IMR-90 (cell line): Measurements from ENCODE around the gene VIPR2. TPM values are rescaled to one million over a fixed set of nuclear protein-coding genes. Genes with fewer than 3 reads are reported as not detected.

Source experiments
- ATAC-seq: fragments of 200-7000 bp; cut with Tn5 transposase; 2 replicates; pipeline ENCODE4 v1.9.1; 2020; ENCODE audit warnings: low read depth, mild to moderate bottlenecking, moderate library complexity
- BruUV-seq: library from RNA; stranded (reverse); fragments of 400-500 nt; replicated peaks from 2 replicates; lab custom pipeline; 2021; lab: Mats Ljungman, UMichigan
- CTCF ChIA-PET: fragments of 300-600 bp; formaldehyde crosslinking; extraction: SDS; loops from one replicate; lab custom pipeline; 2021; ENCODE audit warnings: antibody characterized with exemption; lab: Yijun Ruan, JAX
- POLR2A ChIA-PET: fragments of 300-600 bp; sonication (Branson Sonifier 250); formaldehyde crosslinking; loops from one replicate; lab custom pipeline; 2022; ENCODE audit warnings: antibody characterized with exemption; ENCODE audit not compliant: unreplicated experiment; lab: Charles Lee
- DNase-seq: peaks from one replicate; pipeline ENCODE4 v3.0.0; 2013
- H2AFZ ChIP-seq: replicated peaks from 2 replicates; pipeline ENCODE3; 2013; ENCODE audit warnings: low read length, mild to moderate bottlenecking; ENCODE audit not compliant: poor library complexity
- H2AK5ac ChIP-seq: 2 replicates; pipeline ENCODE4 v1.6.1; 2013; ENCODE audit warnings: low read depth, low read length, inconsistent platforms
- H2AK9ac ChIP-seq: replicated peaks from 2 replicates; pipeline ENCODE3; 2013; ENCODE audit warnings: mild to moderate bottlenecking, low read depth, low read length, moderate library complexity; ENCODE audit not compliant: poor library complexity
- H2BK120ac ChIP-seq: 2 replicates; pipeline ENCODE4 v1.6.1; 2013; ENCODE audit warnings: low read depth, low read length, inconsistent platforms
- H2BK15ac ChIP-seq: 3 replicates; pipeline ENCODE4 v1.6.1; 2013; ENCODE audit warnings: low read depth, low read length, inconsistent platforms
- H2BK20ac ChIP-seq: 2 replicates; pipeline ENCODE4 v1.6.1; 2013; ENCODE audit warnings: low read depth, mild to moderate bottlenecking, inconsistent platforms, low read length, moderate library complexity
- H2BK5ac ChIP-seq: 2 replicates; pipeline ENCODE4 v1.6.1; 2013; ENCODE audit warnings: mild to moderate bottlenecking, low read depth, low read length, inconsistent platforms; ENCODE audit not compliant: poor library complexity, severe bottlenecking
- H3K14ac ChIP-seq: replicated peaks from 2 replicates; pipeline ENCODE4 v1.6.1; 2013; ENCODE audit warnings: low read depth, low read length, inconsistent platforms
- H3K18ac ChIP-seq: 2 replicates; pipeline ENCODE4 v1.6.1; 2013; ENCODE audit warnings: low read depth, low read length, control low read depth
- H3K23ac ChIP-seq: 2 replicates; pipeline ENCODE4 v1.6.1; 2013; ENCODE audit warnings: low read depth, low read length, inconsistent platforms
- H3K27ac ChIP-seq: 2 replicates; pipeline ENCODE4 v1.5.1; 2013; ENCODE audit warnings: mild to moderate bottlenecking, control low read depth, low read length; ENCODE audit not compliant: insufficient read depth
- H3K27me3 ChIP-seq: 2 replicates; pipeline ENCODE4 v1.6.1; 2013; ENCODE audit warnings: low read length; ENCODE audit not compliant: control insufficient read depth, insufficient read depth
- H3K36me3 ChIP-seq: 2 replicates; pipeline ENCODE4 v1.6.1; 2013; ENCODE audit warnings: low read length, mixed read lengths; ENCODE audit not compliant: control insufficient read depth, insufficient read depth
- H3K4ac ChIP-seq: 2 replicates; pipeline ENCODE4 v1.6.1; 2013; ENCODE audit warnings: low read depth, low read length, inconsistent platforms
- H3K4me1 ChIP-seq: 2 replicates; pipeline ENCODE4 v1.6.1; 2013; ENCODE audit warnings: low read length, mixed read lengths; ENCODE audit not compliant: control insufficient read depth, insufficient read depth
- H3K4me2 ChIP-seq: 2 replicates; pipeline ENCODE4 v1.6.1; 2013; ENCODE audit warnings: low read depth, mild to moderate bottlenecking, control low read depth, low read length, moderate library complexity
- H3K4me3 ChIP-seq: 2 replicates; pipeline ENCODE4 v1.5.1; 2013; ENCODE audit warnings: low read depth, mild to moderate bottlenecking, control low read depth, low read length, moderate library complexity; ENCODE audit not compliant: insufficient read depth
- H3K56ac ChIP-seq: 2 replicates; pipeline ENCODE4 v1.6.1; 2013; ENCODE audit warnings: low read length, inconsistent platforms; ENCODE audit not compliant: insufficient read depth; ENCODE audit errors: extremely low read depth
- H3K79me1 ChIP-seq, 2 experiments: 2 replicates each; pipeline ENCODE4 v1.6.1; 2013; ENCODE audit warnings: low read length in 2 of 2, inconsistent platforms in 1 of 2, low read depth in 1 of 2
- H3K9ac ChIP-seq: 2 replicates; pipeline ENCODE4 v1.6.1; 2013; ENCODE audit warnings: low read depth, low read length, control low read depth
- H3K9me1 ChIP-seq: 2 replicates; pipeline ENCODE4 v1.6.1; 2013; ENCODE audit warnings: low read length, inconsistent platforms; ENCODE audit not compliant: insufficient read depth
- H3K9me3 ChIP-seq: 2 replicates; pipeline ENCODE4 v1.6.1; 2013; ENCODE audit warnings: low read length; ENCODE audit not compliant: control insufficient read depth, insufficient read depth
- H4K20me1 ChIP-seq: 2 replicates; pipeline ENCODE4 v1.6.1; 2013; ENCODE audit warnings: low read length, inconsistent platforms; ENCODE audit not compliant: insufficient read depth
- H4K5ac ChIP-seq: 2 replicates; pipeline ENCODE4 v1.6.1; 2013; ENCODE audit warnings: mild to moderate bottlenecking, low read depth, low read length, control low read depth
- H4K8ac ChIP-seq, 2 experiments: 2 replicates each; pipeline ENCODE4 v1.6.1; 2013; ENCODE audit warnings: low read depth in 2 of 2, low read length in 2 of 2, control low read depth in 1 of 2, inconsistent platforms in 1 of 2
- H4K91ac ChIP-seq: 2 replicates; pipeline ENCODE4 v1.6.1; 2013; ENCODE audit warnings: low read depth, low read length, inconsistent platforms; ENCODE audit not compliant: insufficient read depth
- BHLHE40 ChIP-seq: fragments of 150-350 bp; IDR thresholded peaks from 2 replicates; pipeline ENCODE4 v1.6.1; 2016; ENCODE audit warnings: mild to moderate bottlenecking, low read depth, low read length
- CEBPB ChIP-seq: IDR thresholded peaks from 2 replicates; pipeline ENCODE4 v1.6.1; 2012; ENCODE audit warnings: low read depth, low read length, improper control_type of control experiment
- CHD1 ChIP-seq: IDR thresholded peaks from 2 replicates; pipeline ENCODE4 v1.6.1; 2012; ENCODE audit warnings: low read depth, low read length, improper control_type of control experiment
- FOS ChIP-seq: fragments of 150-350 bp; IDR thresholded peaks from 2 replicates; pipeline ENCODE4 v1.6.1; 2016; ENCODE audit warnings: low read depth, low read length
- MAFK ChIP-seq: IDR thresholded peaks from 2 replicates; pipeline ENCODE4 v1.6.1; 2012; ENCODE audit warnings: low read depth, low read length, improper control_type of control experiment
- MAZ ChIP-seq: IDR thresholded peaks from 2 replicates; pipeline ENCODE4 v1.6.1; 2012; ENCODE audit warnings: low read depth, mild to moderate bottlenecking, low read length, improper control_type of control experiment, moderate library complexity, borderline replicate concordance
- MXI1 ChIP-seq: IDR thresholded peaks from 2 replicates; pipeline ENCODE4 v1.6.1; 2012; ENCODE audit warnings: low read depth, mild to moderate bottlenecking, low read length, moderate library complexity, borderline replicate concordance
- POLR2A ChIP-seq: IDR thresholded peaks from 2 replicates; pipeline ENCODE4 v1.6.1; 2012; ENCODE audit warnings: mild to moderate bottlenecking, low read depth, low read length
- RAD21 ChIP-seq: IDR thresholded peaks from 2 replicates; pipeline ENCODE4 v1.6.1; 2012; ENCODE audit warnings: low read length, improper control_type of control experiment
- RCOR1 ChIP-seq: IDR thresholded peaks from 2 replicates; pipeline ENCODE4 v1.6.1; 2012; ENCODE audit warnings: mild to moderate bottlenecking, low read length, improper control_type of control experiment; ENCODE audit not compliant: insufficient replicate concordance
- RFX5 ChIP-seq: IDR thresholded peaks from 2 replicates; pipeline ENCODE4 v1.8.0; 2012; ENCODE audit warnings: low read depth, mild to moderate bottlenecking, low read length, moderate library complexity
- WGBS, 2 experiments: methylation state at CpG; one replicate each; pipeline versions ENCODE4 v1.1.5 to v1.1.7; 2013; ENCODE audit warnings: missing lambda C conversion rate in 2 of 2; ENCODE audit not compliant: insufficient read length in 1 of 2; ENCODE audit errors: extremely low coverage in 2 of 2; 5-methylcytosine and 5-hydroxymethylcytosine counted together
- dilution Hi-C: fragments of 300-500 bp; cut with HindIII; formaldehyde crosslinking; loops from one replicate; pipeline ENCODE4 v1.14.3; 2018; ENCODE audit warnings: low sequenced_read_pairs; ENCODE audit not compliant: unreplicated experiment
- in situ Hi-C: fragments of 300-500 bp; cut with MboI; formaldehyde crosslinking; loops from 3 replicates; pipeline ENCODE4 v1.14.3; 2019; ENCODE audit warnings: low sequenced_read_pairs, inconsistent platforms, mixed read lengths
- intact Hi-C: fragments of 100-400 bp; cut with micrococcal nuclease; formaldehyde crosslinking; loops from 2 replicates; pipeline ENCODE4 v1.10.0; 2022
- polyA plus RNA-seq, 3 experiments: library from polyadenylated mRNA; depleted of rRNA; stranded (reverse); fragments of >200 nt; gene quantifications; 2 replicates each; pipeline ENCODE4 v1.2.3, GENCODE V29; 2012; ENCODE audit warnings: low replicate concordance in 1 of 3
- total RNA-seq: library from RNA; depleted of rRNA; stranded (reverse); fragments of >200 nt; gene quantifications from 2 replicates; pipeline ENCODE4 v1.2.3, GENCODE V29; 2012
- TF ChIP-seq, protein P1 (sequence below): conservative IDR thresholded peaks from 2 replicates; pipeline ENCODE4 v1.5.1; 2012; ENCODE audit warnings: mild to moderate bottlenecking, low read depth, low read length, improper control_type of control experiment
- TF ChIP-seq, protein P2 (sequence below): fragments of 150-350 bp; IDR thresholded peaks from 2 replicates; pipeline ENCODE4 v1.6.1; 2016; ENCODE audit warnings: low read depth, mild to moderate bottlenecking, low read length, moderate library complexity, borderline replicate concordance

Gene VIPR2
- total and polyA plus RNA-seq, 2 of the 4 experiments (the other 2 are of a cell fraction) = not detected

DNA sequence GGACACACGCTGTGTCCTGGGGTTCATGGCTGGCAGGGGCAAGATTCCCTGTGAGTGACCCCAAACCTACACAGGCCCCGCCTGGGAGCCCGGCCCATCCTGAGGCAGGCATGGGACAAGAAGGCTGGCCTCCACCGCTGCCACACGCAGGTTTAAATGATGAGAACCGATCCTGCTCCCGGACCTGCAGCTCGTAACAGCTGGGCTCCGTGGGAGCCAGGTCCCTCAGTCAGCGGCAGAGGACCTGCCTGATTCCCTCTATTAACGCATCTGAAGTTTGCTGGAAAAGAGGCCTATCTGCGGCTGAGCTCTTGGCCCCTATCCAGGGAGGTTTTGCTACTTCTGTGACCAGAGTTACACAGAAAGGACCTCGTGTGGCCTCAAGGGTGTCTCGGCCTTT is 112.3 kb downstream of the VIPR2 start:
- H3K4me3 ChIP-seq = no peak overlapping the region
- no peak overlapping the region for H2AK9ac ChIP-seq
- no peak for ATAC-seq
- BruUV-seq = no TSS peak
- no peak overlapping the region for H2AFZ ChIP-seq
- DNase-seq = no peak
- H3K23ac ChIP-seq = no peak overlapping the region
- H3K56ac ChIP-seq = no peak overlapping the region
- H4K91ac ChIP-seq = no peak overlapping the region
- in situ Hi-C loops = no loop called here
- H3K79me1 ChIP-seq = no peaks in the 10 kb centered on the region
- H4K8ac ChIP-seq = no peak overlapping the region
- TF ChIP-seq MAZ = no peak
- TF ChIP-seq, protein P1, sequence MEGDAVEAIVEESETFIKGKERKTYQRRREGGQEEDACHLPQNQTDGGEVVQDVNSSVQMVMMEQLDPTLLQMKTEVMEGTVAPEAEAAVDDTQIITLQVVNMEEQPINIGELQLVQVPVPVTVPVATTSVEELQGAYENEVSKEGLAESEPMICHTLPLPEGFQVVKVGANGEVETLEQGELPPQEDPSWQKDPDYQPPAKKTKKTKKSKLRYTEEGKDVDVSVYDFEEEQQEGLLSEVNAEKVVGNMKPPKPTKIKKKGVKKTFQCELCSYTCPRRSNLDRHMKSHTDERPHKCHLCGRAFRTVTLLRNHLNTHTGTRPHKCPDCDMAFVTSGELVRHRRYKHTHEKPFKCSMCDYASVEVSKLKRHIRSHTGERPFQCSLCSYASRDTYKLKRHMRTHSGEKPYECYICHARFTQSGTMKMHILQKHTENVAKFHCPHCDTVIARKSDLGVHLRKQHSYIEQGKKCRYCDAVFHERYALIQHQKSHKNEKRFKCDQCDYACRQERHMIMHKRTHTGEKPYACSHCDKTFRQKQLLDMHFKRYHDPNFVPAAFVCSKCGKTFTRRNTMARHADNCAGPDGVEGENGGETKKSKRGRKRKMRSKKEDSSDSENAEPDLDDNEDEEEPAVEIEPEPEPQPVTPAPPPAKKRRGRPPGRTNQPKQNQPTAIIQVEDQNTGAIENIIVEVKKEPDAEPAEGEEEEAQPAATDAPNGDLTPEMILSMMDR = no peak
- TF ChIP-seq MAFK = no peak
- TF ChIP-seq POLR2A = no peak
- TF ChIP-seq FOS = no peak
- no peak for TF ChIP-seq RFX5
- TF ChIP-seq RAD21 = no peak
- no peak for TF ChIP-seq MXI1
- no peak for TF ChIP-seq CHD1
- no peak for TF ChIP-seq RCOR1
- no peak for TF ChIP-seq BHLHE40
- TF ChIP-seq CEBPB = no peak
- TF ChIP-seq, protein P2, sequence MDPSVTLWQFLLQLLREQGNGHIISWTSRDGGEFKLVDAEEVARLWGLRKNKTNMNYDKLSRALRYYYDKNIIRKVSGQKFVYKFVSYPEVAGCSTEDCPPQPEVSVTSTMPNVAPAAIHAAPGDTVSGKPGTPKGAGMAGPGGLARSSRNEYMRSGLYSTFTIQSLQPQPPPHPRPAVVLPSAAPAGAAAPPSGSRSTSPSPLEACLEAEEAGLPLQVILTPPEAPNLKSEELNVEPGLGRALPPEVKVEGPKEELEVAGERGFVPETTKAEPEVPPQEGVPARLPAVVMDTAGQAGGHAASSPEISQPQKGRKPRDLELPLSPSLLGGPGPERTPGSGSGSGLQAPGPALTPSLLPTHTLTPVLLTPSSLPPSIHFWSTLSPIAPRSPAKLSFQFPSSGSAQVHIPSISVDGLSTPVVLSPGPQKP = no peak
- no peak overlapping the region for H3K4me2 ChIP-seq
- intact Hi-C loops = no loop called here
- no peak overlapping the region for H2BK15ac ChIP-seq
- no peak overlapping the region for H2BK5ac ChIP-seq
- no peaks in the 10 kb centered on the region for H4K20me1 ChIP-seq
- dilution Hi-C loops = no loop called here
- no peaks in the 10 kb centered on the region for H3K9me1 ChIP-seq
- no peak overlapping the region for H2BK120ac ChIP-seq
- H2BK20ac ChIP-seq = no peak overlapping the region
- H3K27ac ChIP-seq = no peak overlapping the region
- WGBS, 2 experiments = 62% methylated on average over 6 of the region's 14 CpGs; no CpG with 5 or more reads in 1 of the 2 experiments
- no peak overlapping the region for H3K14ac ChIP-seq
- H2AK5ac ChIP-seq = no peak overlapping the region
- H3K36me3 ChIP-seq = no peaks in the 10 kb centered on the region
- H3K18ac ChIP-seq = no peak overlapping the region
- H3K9me3 ChIP-seq = peaks cover 20% of the 10 kb centered on the region
- no peak overlapping the region for H3K9ac ChIP-seq
- H3K27me3 ChIP-seq = no peaks in the 10 kb centered on the region; the same call in 1 of the 2 replicates
- CTCF ChIA-PET = no interaction called here
- POLR2A ChIA-PET = no interaction called here
- H3K4me1 ChIP-seq = no peaks in the 10 kb centered on the region; the same call in 1 of the 2 replicates
- no peak overlapping the region for H4K5ac ChIP-seq
- no peak overlapping the region for H3K4ac ChIP-seq
